GM19397 (cell line): ENCODE measurements around the gene SCYL3.
"Not testable (repeated sequence)": the region's sequence is repeated elsewhere in the genome, so short reads cannot be mapped to it uniquely, and the experiment has no call there.

Experiments used
- ATAC-seq: cut with Tn5 transposase; IDR thresholded peaks from one replicate; pipeline ENCODE4 v1.9.1; 2021; ENCODE audit warnings: mild to moderate bottlenecking, moderate library complexity; ENCODE audit not compliant: unreplicated experiment

SCYL3 gene

DNA sequence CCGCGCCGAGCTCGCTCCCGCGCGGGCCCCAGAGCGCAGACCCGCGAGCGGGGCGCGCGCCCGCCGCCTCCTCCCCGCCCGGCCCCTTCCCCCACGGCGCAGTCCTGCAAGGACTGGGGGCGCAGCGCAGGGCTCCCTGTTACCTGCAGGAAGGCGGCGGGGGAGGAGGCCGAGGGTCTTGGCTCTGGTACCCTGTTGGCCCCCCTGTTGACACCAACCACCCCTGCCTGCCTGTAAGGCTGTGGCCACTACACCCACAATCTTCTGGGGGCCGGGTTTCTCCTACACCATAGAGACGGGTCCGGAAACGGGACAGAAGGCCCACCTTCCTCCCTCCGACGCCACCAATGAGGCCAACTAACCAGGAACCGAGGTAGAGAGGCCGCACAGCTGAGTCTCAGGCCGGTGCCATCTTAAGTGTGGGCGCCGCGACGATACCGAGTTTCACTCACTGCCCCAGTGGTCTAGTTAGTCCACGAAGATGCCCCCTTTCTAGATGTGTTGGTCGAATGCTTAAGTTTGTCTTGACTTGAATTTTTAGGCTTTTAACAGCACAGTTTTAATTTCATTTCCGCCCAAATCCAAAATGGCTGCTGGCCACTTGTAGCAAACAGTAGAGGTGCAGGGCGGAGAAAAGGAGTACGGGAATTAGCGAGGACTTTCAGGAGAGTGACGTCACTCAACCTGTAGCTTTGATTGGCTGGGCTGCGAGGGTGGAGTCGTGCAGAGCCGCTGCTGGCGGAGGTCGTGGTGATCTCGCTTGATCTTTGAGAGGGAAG lies at the start of gene SCYL3:
Gene SCYL3, minus strand, starts transcription at position 252 of the 779 bp plus-strand sequence. CDS start 5,056 bp downstream, outside the sequence.
- ATAC-seq, result peak; percentile 86

DNA sequence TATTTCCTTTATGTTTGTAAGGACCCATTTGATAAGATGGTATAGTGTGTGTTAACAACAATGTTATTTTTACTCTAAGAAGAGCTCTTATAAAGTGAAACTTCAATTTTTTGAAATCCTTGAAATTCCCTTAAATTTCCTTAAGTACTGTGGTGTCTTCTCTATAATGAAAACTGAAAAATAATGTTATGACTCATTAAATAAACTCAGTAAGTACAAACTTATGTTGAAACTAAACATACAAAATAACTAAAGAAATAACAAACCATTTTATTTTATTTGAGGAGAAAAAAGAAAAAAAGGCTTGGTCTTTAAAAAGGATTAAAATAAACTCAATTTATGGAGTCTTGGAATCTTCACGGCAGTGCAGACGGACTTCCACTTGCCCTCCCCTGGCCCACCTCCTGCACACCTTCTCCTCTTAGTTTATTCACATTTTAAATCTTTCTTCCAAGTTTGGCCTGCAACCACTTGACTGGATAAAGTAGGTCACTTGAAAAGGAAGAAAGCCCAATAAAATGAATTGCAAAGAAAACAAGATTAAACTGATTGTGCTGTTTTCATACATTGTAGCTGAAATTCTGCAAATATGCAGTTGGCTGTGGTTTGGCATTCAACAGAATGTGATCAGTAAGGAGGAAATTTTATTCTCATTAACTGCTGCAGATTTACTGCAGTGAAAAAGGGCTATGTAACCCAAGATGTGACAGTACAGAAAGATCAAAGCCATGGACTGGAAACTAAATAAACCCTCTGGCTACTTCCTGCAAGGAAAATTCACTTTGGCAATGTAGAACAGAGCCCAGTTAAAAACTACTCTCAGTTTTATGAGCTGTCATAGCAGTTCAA lies 48.5 kb upstream of the SCYL3 start:
- no peak for ATAC-seq

- no peak for ATAC-seq
Observed at GRCh38 chr1:169933984-169934725, 40.5 kb upstream of the SCYL3 start.

DNA sequence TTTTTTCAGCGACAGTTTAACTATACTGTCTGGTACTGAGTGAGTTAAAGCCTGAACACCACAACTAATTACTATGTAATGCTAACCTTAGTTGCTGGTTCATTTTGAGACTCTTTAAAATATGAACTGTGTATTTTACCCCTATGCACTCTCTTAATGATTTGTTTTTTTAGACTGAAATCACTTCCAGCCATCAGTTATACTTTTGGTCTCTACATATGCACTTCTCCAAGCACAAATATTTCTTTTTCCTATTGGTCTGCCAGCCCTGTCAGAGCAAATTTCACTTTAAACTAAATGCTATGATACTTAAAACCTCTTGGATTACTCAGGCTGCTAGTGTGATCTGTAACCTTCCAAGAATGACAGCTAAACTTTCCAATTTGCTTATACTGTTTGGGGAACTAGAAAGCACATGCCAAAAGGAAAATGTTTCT lies 38.1 kb upstream of the SCYL3 start:
- no peak for ATAC-seq

DNA sequence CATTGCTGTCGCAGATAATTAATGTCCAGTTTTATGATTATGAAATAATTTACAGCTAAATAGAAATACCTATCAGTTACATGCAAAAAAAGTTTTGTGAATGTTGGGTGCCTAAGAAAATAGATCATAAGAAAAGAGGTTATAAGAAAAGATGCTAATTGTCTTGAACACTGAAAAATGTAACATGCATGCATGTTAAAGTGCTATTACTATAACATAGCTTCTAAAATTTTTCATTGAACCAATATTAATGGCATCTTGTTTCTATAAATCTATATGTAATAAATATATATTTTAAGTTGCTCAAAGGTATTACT lies 35.5 kb upstream of the SCYL3 start:
- ATAC-seq, result no peak

DNA sequence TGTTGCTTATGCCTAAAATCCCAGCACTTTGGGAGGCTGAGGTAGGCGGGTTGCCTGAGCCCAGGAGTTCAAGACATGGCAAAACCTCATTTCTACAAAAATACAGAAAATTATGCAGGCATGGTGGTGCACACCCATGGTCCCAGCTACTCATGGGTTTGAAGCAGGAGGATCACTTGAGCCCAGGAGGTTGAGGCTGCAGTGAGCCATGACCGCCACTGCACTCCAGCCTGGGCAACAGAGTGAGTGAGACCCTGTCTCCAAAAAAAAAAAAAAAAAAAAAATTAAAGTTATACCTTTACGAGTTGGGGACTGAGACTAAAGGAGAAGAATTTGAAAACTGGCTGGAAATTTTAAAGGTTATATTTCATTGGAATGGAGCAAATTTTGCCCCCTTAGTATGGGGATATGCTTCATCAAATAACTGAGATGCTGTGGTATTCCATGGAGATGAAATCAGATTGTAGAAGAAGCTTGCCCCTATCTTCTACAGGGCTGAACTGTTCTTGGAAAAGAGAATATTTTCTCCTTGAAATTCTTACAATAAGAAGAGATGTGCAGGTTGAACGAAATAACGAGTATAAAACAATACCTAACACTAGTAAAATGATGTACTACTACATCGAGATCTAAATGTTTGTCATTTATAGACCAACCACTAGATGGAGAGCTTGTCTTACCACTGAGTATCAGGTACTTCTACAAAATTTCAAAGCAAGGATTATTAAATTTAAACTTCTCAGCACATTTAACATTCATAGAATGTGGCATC lies 34.9 kb upstream of the SCYL3 start:
- no peak for ATAC-seq

GRCh38 chr1:169925505-169926482 lies 32.1 kb upstream of the SCYL3 start:
- no peak for ATAC-seq

- no peak for ATAC-seq
Observed at GRCh38 chr1:169924829-169925228, 31.1 kb upstream of the SCYL3 start.

DNA sequence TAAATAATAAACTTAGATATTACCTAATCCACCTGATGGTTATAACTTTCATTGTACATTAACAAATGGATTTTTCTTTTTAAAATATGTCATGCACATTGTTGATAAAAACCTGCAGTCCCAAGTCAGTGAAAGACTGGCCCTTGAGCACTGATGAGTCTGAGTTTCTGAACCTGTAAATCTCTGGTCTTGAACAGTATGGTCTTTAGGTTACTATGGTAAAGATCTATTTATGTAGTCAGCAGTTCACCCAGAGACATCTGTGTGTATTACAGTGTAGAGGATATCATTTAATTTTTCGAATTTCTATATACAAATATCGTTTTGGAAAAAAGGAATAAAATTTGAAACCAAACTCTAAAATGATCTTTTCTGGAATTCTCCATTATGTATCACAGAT lies 30.4 kb upstream of the SCYL3 start:
- ATAC-seq, result no peak

DNA sequence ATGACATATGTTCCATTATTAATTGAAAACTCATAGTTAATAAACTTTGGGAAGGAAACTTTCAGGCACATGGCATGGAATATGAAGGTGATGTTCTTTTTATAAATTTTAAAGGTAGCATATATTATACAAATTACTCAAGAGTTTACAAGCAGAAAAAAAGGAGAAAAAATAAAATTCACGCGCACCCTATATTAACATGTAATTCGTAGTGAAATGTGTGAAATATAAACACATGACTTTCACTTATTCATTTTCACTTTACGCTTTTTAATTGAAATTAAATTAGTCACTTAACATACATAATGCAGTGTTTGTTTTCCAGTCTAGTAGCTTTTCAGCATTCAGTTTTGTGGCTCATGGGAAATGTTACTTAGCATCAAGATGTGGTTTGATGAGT lies 27.4 kb upstream of the SCYL3 start:
- no peak for ATAC-seq

DNA sequence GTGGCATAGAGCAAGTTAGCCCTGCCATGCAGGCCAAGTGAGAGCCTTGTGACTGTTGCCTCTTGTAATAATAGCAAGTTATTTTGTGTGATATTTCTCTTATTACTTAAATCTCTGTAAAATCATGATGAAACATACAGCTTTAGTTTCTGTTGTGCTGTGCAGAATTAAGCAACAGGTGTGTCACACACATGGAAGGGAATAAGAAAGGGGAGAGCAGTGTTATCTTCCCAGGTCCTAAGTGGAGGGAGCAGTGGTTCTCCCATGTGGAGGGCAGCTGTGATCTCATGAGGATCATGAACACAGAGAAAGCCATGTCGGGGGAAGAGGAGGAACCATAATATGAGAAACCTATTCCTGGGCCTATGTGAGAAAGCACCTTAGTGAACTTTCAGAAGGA lies 25.2 kb upstream of the SCYL3 start:
- ATAC-seq, result no peak

GRCh38 chr1:169918220-169918619 lies 24.5 kb upstream of the SCYL3 start:
- not testable (repeated sequence) for ATAC-seq

GRCh38 chr1:169915150-169915549 lies 21.5 kb upstream of the SCYL3 start:
- ATAC-seq, result no peak

GRCh38 chr1:169914531-169914930 lies 20.8 kb upstream of the SCYL3 start:
- ATAC-seq, result no peak

DNA sequence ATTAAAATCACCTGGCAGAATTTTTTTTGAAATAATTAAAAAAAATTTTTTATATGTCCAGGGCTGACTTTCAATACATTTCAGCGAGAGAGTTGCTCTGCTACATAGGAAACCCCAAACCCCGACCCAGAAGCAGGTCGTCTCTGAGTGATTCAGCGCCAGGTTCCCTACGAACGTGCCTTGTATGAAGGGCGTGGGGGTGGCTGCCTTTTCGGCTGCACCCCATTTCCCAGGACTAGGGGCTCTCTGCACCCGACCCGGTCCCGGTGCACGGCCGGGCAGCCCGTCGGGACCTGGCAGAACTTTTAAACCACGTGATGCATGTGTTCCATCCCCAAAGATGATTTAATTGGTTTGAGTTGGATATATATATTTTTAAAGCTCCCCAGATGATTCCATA lies 15.8 kb upstream of the SCYL3 start:
- ATAC-seq, result no peak

DNA sequence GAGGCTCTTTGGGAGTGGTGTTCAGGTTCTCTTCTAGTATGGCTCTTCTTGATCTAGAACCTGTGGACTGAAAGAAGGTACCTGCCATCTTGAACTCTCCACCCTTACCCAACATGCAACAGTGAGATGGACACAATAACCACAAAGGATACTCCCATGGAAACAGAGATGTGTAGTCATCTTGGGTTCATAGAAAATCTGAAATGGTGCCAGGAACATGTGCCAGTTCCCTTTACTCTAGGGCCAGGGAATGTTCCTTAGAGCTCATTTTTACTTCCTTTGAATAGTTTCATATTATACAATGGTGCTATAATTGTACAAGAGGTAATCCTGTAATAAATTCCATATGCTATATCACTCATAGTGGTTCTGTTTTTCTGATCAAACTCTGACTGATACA lies 13.2 kb upstream of the SCYL3 start:
- ATAC-seq, result no peak

DNA sequence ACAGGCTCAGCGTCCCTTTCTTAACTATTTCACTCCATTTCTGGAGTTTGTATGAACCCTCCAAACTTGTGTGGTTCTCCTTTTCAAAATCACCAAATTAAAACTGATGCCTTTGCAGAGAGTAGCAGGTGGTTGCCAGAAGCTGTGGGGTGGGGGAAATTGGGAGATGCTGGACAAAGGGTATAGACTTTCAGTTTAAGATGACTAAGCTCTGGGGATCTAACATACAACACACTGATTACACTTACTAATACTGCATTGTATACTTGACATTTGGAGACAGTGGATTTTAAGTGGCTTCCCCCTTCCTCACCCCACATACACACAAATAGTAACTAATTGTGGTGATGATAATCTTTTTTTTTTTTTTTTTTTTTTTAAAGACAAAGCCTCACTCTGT lies 11.1 kb upstream of the SCYL3 start:
- ATAC-seq, result no peak

DNA sequence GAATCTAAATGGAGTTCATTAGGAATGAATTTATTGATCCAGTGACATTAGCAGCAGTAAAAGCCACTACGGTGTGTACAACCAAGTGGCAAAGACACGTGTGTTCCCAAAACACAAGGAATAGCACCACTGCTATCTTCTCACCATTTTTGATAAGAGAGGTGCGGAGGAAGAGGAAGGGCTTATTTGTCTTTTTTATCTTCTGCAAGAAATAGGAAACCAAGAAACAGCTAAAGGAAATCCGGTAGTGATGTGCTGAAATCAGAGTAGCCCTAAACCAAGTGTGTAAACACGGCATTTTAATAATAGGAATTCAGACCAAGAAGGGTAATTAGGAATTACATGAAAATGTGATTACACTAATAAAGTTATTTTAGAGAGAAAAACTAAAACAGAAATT lies 9.1 kb upstream of the SCYL3 start:
- ATAC-seq, result no peak

- no peak for ATAC-seq
Observed at GRCh38 chr1:169901115-169901514, 7.4 kb upstream of the SCYL3 start.

DNA sequence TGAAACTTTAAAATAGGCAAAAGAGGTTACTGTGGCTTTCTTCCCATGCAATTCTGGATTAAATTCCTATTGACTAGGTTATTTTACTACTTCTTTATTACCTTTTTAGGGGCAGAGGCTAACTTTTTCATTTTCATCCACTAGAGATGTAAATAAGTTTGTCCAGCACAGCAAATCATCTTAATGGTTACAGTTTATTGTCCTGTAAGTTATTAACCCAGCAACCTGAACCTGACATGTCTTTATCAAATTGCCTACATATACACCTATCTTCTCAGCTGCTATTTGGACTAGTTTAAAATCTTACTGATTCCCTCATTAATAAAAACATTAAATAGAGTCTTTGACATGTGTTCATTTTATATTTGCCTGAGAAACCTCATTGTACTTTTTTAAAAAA lies 6.9 kb upstream of the SCYL3 start:
- ATAC-seq, result no peak
